Activated T-cell treated with anti-CD3 and anti-CD28 coated beads, Interleukin-2, amount 50 U/mL, for 24 hours (primary cell): ENCODE measurements around the gene HOXC11.

ENCODE experiments used
- DNase-seq: peaks from one replicate; pipeline ENCODE4 v3.0.0-alpha.2; 2020
- H3K27ac Mint-ChIP-seq: 2 replicates; pipeline ENCODE4 v1.8.0; 2020; ENCODE audit warnings: mild to moderate bottlenecking, mixed read lengths
- H3K27me3 Mint-ChIP-seq: 2 replicates; pipeline ENCODE4 v1.8.0; 2020; ENCODE audit warnings: mixed read lengths
- H3K36me3 Mint-ChIP-seq: 2 replicates; pipeline ENCODE4 v1.8.0; 2020; ENCODE audit warnings: low read depth, mixed read lengths
- H3K4me1 Mint-ChIP-seq: 2 replicates; pipeline ENCODE4 v1.8.0; 2020; ENCODE audit warnings: low read depth, mixed read lengths
- H3K4me3 Mint-ChIP-seq: 2 replicates; pipeline ENCODE4 v1.8.0; 2020; ENCODE audit warnings: mild to moderate bottlenecking, moderate library complexity, mixed read lengths
- H3K9me3 Mint-ChIP-seq: 2 replicates; pipeline ENCODE4 v1.8.0; 2020; ENCODE audit warnings: mixed read lengths

The HOXC11 gene

GRCh38 chr12:53938326-53939140 is 34.4 kb upstream of the HOXC11 start, which contains the start of gene HOXC13:
HOXC13 (plus strand) TSS chr12:53938831; CDS start chr12:53938907, 76 bp downstream.
- H3K27me3 Mint-ChIP-seq = peaks cover 93% of the 10 kb centered on the region
- no peaks in the 10 kb centered on the region for H3K9me3 Mint-ChIP-seq
- H3K4me1 Mint-ChIP-seq = peaks cover 12% of the 10 kb centered on the region
- H3K27ac Mint-ChIP-seq = no peak within 1 kb of the TSS
- H3K4me3 Mint-ChIP-seq = no peak within 1 kb of the TSS
- H3K36me3 Mint-ChIP-seq = no peaks in the 10 kb centered on the region
- peak; percentile 66 for DNase-seq

GRCh38 chr12:53939141-53940108 is 33.5 kb upstream of the HOXC11 start:
- Mint-ChIP-seq H3K36me3 (no peaks in the 10 kb centered on the region), H3K9me3 (no peaks in the 10 kb centered on the region), H3K4me3 (no peak overlapping the region), H3K4me1 (peaks cover 12% of the 10 kb centered on the region), H3K27me3 (peaks cover 93% of the 10 kb centered on the region), H3K27ac (no peak overlapping the region)
- DNase-seq = no peak

GRCh38 chr12:53940443-53941014 is 32.4 kb upstream of the HOXC11 start:
- no peaks in the 10 kb centered on the region for H3K36me3 Mint-ChIP-seq
- no peaks in the 10 kb centered on the region for H3K9me3 Mint-ChIP-seq
- DNase-seq = no peak
- peaks cover 12% of the 10 kb centered on the region for H3K4me1 Mint-ChIP-seq
- no peak overlapping the region for H3K4me3 Mint-ChIP-seq
- peaks cover 94% of the 10 kb centered on the region for H3K27me3 Mint-ChIP-seq
- H3K27ac Mint-ChIP-seq = no peak overlapping the region

- Mint-ChIP-seq H3K27me3 (peaks cover 94% of the 10 kb centered on the region), H3K27ac (no peak overlapping the region)
- no peak for DNase-seq
These were observed 31.7 kb upstream of the HOXC11 start for GRCh38 chr12:53941187-53941586.

GRCh38 chr12:53941750-53942149 is 31.2 kb upstream of the HOXC11 start:
- no peak overlapping the region for H3K4me3 Mint-ChIP-seq
- no peak for DNase-seq
- no peaks in the 10 kb centered on the region for H3K9me3 Mint-ChIP-seq
- H3K36me3 Mint-ChIP-seq = no peaks in the 10 kb centered on the region
- peaks cover 9% of the 10 kb centered on the region for H3K4me1 Mint-ChIP-seq
- H3K27me3 Mint-ChIP-seq = peaks cover 94% of the 10 kb centered on the region
- H3K27ac Mint-ChIP-seq = no peak overlapping the region

More at GRCh38 chr12:53941187-53941586, 31.7 kb upstream of the HOXC11 start:
- no peaks in the 10 kb centered on the region for H3K9me3 Mint-ChIP-seq
- no peak overlapping the region for H3K4me3 Mint-ChIP-seq
- no peaks in the 10 kb centered on the region for H3K36me3 Mint-ChIP-seq
- H3K4me1 Mint-ChIP-seq = peaks cover 9% of the 10 kb centered on the region

- Mint-ChIP-seq H3K27me3 (peaks cover 94% of the 10 kb centered on the region), H3K27ac (no peak overlapping the region), H3K4me1 (peaks cover 8% of the 10 kb centered on the region), H3K36me3 (no peaks in the 10 kb centered on the region), H3K9me3 (no peaks in the 10 kb centered on the region), H3K4me3 (no peak overlapping the region)
- no peak for DNase-seq
These were observed 30.4 kb upstream of the HOXC11 start for GRCh38 chr12:53942467-53942997.

- Mint-ChIP-seq H3K9me3 (no peaks in the 10 kb centered on the region), H3K27ac (no peak overlapping the region), H3K27me3 (peaks cover 97% of the 10 kb centered on the region), H3K4me1 (peaks cover 5% of the 10 kb centered on the region), H3K4me3 (no peak overlapping the region), H3K36me3 (no peaks in the 10 kb centered on the region)
- DNase-seq = no peak
These were observed 28.7 kb upstream of the HOXC11 start for GRCh38 chr12:53944209-53944608.

- peaks cover 97% of the 10 kb centered on the region for H3K27me3 Mint-ChIP-seq
- DNase-seq = no peak
- no peaks in the 10 kb centered on the region for H3K9me3 Mint-ChIP-seq
- no peaks in the 10 kb centered on the region for H3K36me3 Mint-ChIP-seq
- no peak overlapping the region for H3K27ac Mint-ChIP-seq
- peaks cover 2% of the 10 kb centered on the region for H3K4me1 Mint-ChIP-seq
- no peak overlapping the region for H3K4me3 Mint-ChIP-seq
These were observed 27.7 kb upstream of the HOXC11 start for GRCh38 chr12:53944907-53945847.

GRCh38 chr12:53947743-53948142 is 25.2 kb upstream of the HOXC11 start:
- H3K27ac Mint-ChIP-seq = no peak overlapping the region
- H3K27me3 Mint-ChIP-seq = peaks cover 99% of the 10 kb centered on the region
- no peak for DNase-seq
- no peak overlapping the region for H3K4me3 Mint-ChIP-seq
- no peaks in the 10 kb centered on the region for H3K9me3 Mint-ChIP-seq
- no peaks in the 10 kb centered on the region for H3K36me3 Mint-ChIP-seq
- peaks cover 11% of the 10 kb centered on the region for H3K4me1 Mint-ChIP-seq

GRCh38 chr12:53948650-53949593 is 24.0 kb upstream of the HOXC11 start:
- Mint-ChIP-seq H3K27ac (no peak overlapping the region), H3K9me3 (no peaks in the 10 kb centered on the region), H3K4me3 (no peak overlapping the region), H3K27me3 (peaks cover 99% of the 10 kb centered on the region), H3K4me1 (peaks cover 16% of the 10 kb centered on the region), H3K36me3 (no peaks in the 10 kb centered on the region)
- no peak for DNase-seq

- Mint-ChIP-seq H3K9me3 (no peaks in the 10 kb centered on the region), H3K27me3 (peaks cover 99% of the 10 kb centered on the region), H3K27ac (no peak overlapping the region), H3K4me1 (peaks cover 16% of the 10 kb centered on the region), H3K4me3 (no peak overlapping the region), H3K36me3 (no peaks in the 10 kb centered on the region)
- no peak for DNase-seq
These were observed 23.1 kb upstream of the HOXC11 start for GRCh38 chr12:53949631-53950436.

GRCh38 chr12:53950437-53950773 is 22.5 kb upstream of the HOXC11 start:
- DNase-seq = no peak
- Mint-ChIP-seq H3K9me3 (no peaks in the 10 kb centered on the region), H3K4me3 (no peak overlapping the region), H3K4me1 (peaks cover 14% of the 10 kb centered on the region), H3K36me3 (no peaks in the 10 kb centered on the region), H3K27me3 (peaks cover 97% of the 10 kb centered on the region), H3K27ac (no peak overlapping the region)
